Type B pancreatic cell (in vitro differentiated cells): Measurements from ENCODE around the gene MXD1. TPM values are rescaled to one million over a fixed set of nuclear protein-coding genes. Genes with fewer than 3 reads are reported as not detected.

Experiments
- DNase-seq: peaks from one replicate; pipeline ENCODE4 v3.0.0; 2021; ENCODE audit warnings: mixed read lengths; ENCODE audit not compliant: unreplicated experiment; ENCODE audit errors: extremely low spot score
- H3K27ac Mint-ChIP-seq: 2 replicates; pipeline ENCODE4 v1.8.0; 2021; ENCODE audit warnings: mild to moderate bottlenecking, mixed read lengths
- H3K27me3 Mint-ChIP-seq: 2 replicates; pipeline ENCODE4 v1.8.0; 2021; ENCODE audit warnings: mixed read lengths
- H3K36me3 Mint-ChIP-seq: 2 replicates; pipeline ENCODE4 v1.8.0; 2021; ENCODE audit warnings: mixed read lengths
- H3K4me1 Mint-ChIP-seq: one replicate; pipeline ENCODE4 v1.8.0; 2021; ENCODE audit warnings: mixed read lengths; ENCODE audit not compliant: unreplicated experiment
- H3K4me3 Mint-ChIP-seq: 2 replicates; pipeline ENCODE4 v1.8.0; 2021; ENCODE audit warnings: mild to moderate bottlenecking, mixed read lengths
- H3K9me3 Mint-ChIP-seq: 2 replicates; pipeline ENCODE4 v1.8.0; 2021; ENCODE audit warnings: mixed read lengths
- CTCF ChIP-seq: fragments of 200-600 bp; sonication (generic); conservative IDR thresholded peaks from 2 replicates; pipeline ENCODE4 v1.5.0; 2021; ENCODE audit warnings: antibody characterized with exemption, mild to moderate bottlenecking
- total RNA-seq: library from RNA; stranded (reverse); gene quantifications from 2 replicates; pipeline ENCODE4 v1.2.1, GENCODE V29; 2021; ENCODE audit warnings: low replicate concordance

MXD1 gene
- total RNA-seq, 1 donor from 2014 or later, result 14.0 TPM

GRCh38 chr2:69969991-69970390, 55.1 kb downstream of the MXD1 start:
- no peak overlapping the region for H3K4me3 Mint-ChIP-seq
- DNase-seq, result no peak
- H3K27me3 Mint-ChIP-seq, result peaks cover 3% of the 10 kb centered on the region

GRCh38 chr2:69972822-69973221, 57.9 kb downstream of the MXD1 start:
- H3K27me3 Mint-ChIP-seq, result peaks cover 3% of the 10 kb centered on the region
- no peaks in the 10 kb centered on the region for H3K9me3 Mint-ChIP-seq
- no peak overlapping the region for H3K4me3 Mint-ChIP-seq
- no peak for TF ChIP-seq CTCF
- peaks cover 8% of the 10 kb centered on the region for H3K4me1 Mint-ChIP-seq
- no peaks in the 10 kb centered on the region for H3K36me3 Mint-ChIP-seq
- DNase-seq, result no peak
- H3K27ac Mint-ChIP-seq, result no peak overlapping the region

More at GRCh38 chr2:69969991-69970390, 55.1 kb downstream of the MXD1 start:
- TF ChIP-seq CTCF, result no peak
- Mint-ChIP-seq H3K36me3 (no peaks in the 10 kb centered on the region), H3K4me1 (no peaks in the 10 kb centered on the region), H3K27ac (no peak overlapping the region), H3K9me3 (no peaks in the 10 kb centered on the region)

- H3K27ac Mint-ChIP-seq, result no peak overlapping the region
- no peak for DNase-seq
- no peak overlapping the region for H3K4me3 Mint-ChIP-seq
- peaks cover 3% of the 10 kb centered on the region for H3K27me3 Mint-ChIP-seq
- H3K4me1 Mint-ChIP-seq, result peaks cover 8% of the 10 kb centered on the region
- TF ChIP-seq CTCF, result no peak
- H3K9me3 Mint-ChIP-seq, result no peaks in the 10 kb centered on the region
- no peaks in the 10 kb centered on the region for H3K36me3 Mint-ChIP-seq
Measured at GRCh38 chr2:69973335-69973735, 58.4 kb downstream of the MXD1 start.

- no peak for DNase-seq
- Mint-ChIP-seq H3K9me3 (no peaks in the 10 kb centered on the region), H3K4me3 (no peak overlapping the region), H3K4me1 (peaks cover 8% of the 10 kb centered on the region), H3K36me3 (no peaks in the 10 kb centered on the region), H3K27me3 (peaks cover 2% of the 10 kb centered on the region), H3K27ac (no peak overlapping the region)
- TF ChIP-seq CTCF, result no peak
Measured at GRCh38 chr2:69975136-69975852, 60.4 kb downstream of the MXD1 start.

- no peaks in the 10 kb centered on the region for H3K9me3 Mint-ChIP-seq
- no peak overlapping the region for H3K27ac Mint-ChIP-seq
- no peaks in the 10 kb centered on the region for H3K27me3 Mint-ChIP-seq
- peaks cover 8% of the 10 kb centered on the region for H3K4me1 Mint-ChIP-seq
- DNase-seq, result no peak
- no peak overlapping the region for H3K4me3 Mint-ChIP-seq
- no peaks in the 10 kb centered on the region for H3K36me3 Mint-ChIP-seq
- no peak for TF ChIP-seq CTCF
Measured at GRCh38 chr2:69975853-69976462, 61.0 kb downstream of the MXD1 start.
